Measurements from ENCODE around the gene OR1I1. TPM values are rescaled to one million over a fixed set of nuclear protein-coding genes. Genes with fewer than 3 reads are reported as not detected.

Gene OR1I1
- polyA plus RNA-seq, 2 of the 4 experiments (the other 2 are of a cell fraction): not detected

DNA sequence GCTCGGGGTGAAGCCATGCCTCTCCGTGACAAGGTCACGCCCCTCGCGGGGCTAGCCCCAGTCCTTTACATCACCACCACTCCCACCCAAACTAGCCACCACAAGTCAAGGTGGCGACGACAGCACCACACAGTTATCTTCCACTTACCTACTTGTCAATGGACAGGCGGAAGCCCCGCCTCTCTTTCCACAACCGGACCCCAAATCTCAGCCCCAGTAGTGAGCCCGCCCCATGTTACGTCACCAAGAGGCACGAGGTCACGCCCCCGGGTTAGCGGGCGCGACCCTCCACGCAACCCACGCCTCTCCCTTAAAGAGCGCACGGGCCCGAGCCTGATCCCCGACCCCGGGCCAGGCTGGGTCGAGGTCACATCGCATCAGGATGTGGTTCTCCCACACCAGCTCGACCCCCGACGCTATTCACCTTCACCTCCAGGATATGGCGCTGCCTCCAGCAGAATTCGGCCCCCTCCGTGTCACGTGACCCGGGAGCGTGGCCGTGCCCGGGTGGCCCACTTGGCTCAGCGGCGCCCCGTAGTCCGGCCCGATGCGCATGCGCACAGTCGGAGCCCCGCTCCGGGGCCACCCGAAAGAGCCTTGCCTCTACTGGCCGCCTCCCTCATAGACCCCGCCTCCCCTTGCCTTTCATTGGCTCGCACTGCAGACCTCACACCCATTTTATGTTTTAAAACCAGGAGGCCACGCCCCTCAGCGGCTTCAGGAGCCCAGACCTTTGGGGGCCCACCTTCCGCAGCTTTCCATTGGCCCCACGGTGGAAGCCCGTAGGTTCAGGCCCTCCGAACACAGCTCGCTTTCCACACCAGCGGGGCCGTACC is 43.4 kb downstream of the OR1I1 start (continued):
- TF ChIP-seq HOXB13 (CRISPR knock-in tag; IDR thresholded peaks at IDR 0.05; ENCODE audit: low read depth) (no peak), RARB (CRISPR knock-in tag; IDR thresholded peaks at IDR 0.05) (no peak), SMC3 (IDR thresholded peaks at IDR 0.05) (no peak), CHD2 (IDR thresholded peaks at IDR 0.05; ENCODE audit: low read length, partially characterized antibody) (no peak), MAX (IDR thresholded peaks at IDR 0.05) (peak; percentile 79), BHLHE40 (IDR thresholded peaks at IDR 0.05; ENCODE audit: low read depth, low read length) (peak; percentile 56), MYC (IDR thresholded peaks at IDR 0.05; ENCODE audit: borderline replicate concordance, low read length) (peak; percentile 60; the same call in 1 of the 2 replicates), EP300 (IDR thresholded peaks at IDR 0.05) (no peak), TP53 (CRISPR knock-in tag; IDR thresholded peaks at IDR 0.05) (no peak), CTCF (IDR thresholded peaks at IDR 0.05) (no peak), HEYL (CRISPR knock-in tag; IDR thresholded peaks at IDR 0.05) (no peak), RCOR1 (IDR thresholded peaks at IDR 0.05; ENCODE audit: low read depth, low read length) (no peak), HMGXB4 (CRISPR knock-in tag; IDR thresholded peaks at IDR 0.05; ENCODE audit: borderline replicate concordance) (no peak), SREBF2 (IDR thresholded peaks at IDR 0.05) (no peak)
- TF ChIP-seq, protein P1, sequence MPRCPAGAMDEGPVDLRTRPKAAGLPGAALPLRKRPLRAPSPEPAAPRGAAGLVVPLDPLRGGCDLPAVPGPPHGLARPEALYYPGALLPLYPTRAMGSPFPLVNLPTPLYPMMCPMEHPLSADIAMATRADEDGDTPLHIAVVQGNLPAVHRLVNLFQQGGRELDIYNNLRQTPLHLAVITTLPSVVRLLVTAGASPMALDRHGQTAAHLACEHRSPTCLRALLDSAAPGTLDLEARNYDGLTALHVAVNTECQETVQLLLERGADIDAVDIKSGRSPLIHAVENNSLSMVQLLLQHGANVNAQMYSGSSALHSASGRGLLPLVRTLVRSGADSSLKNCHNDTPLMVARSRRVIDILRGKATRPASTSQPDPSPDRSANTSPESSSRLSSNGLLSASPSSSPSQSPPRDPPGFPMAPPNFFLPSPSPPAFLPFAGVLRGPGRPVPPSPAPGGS (IDR thresholded peaks at IDR 0.05): 0 out of 3 replicates have a peak, but pooled peaks have one; percentile 18
- TF ChIP-seq, protein P2, sequence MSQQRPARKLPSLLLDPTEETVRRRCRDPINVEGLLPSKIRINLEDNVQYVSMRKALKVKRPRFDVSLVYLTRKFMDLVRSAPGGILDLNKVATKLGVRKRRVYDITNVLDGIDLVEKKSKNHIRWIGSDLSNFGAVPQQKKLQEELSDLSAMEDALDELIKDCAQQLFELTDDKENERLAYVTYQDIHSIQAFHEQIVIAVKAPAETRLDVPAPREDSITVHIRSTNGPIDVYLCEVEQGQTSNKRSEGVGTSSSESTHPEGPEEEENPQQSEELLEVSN (IDR thresholded peaks at IDR 0.05; ENCODE audit: borderline replicate concordance, low read depth): no peak
- TF ChIP-seq, protein P3, sequence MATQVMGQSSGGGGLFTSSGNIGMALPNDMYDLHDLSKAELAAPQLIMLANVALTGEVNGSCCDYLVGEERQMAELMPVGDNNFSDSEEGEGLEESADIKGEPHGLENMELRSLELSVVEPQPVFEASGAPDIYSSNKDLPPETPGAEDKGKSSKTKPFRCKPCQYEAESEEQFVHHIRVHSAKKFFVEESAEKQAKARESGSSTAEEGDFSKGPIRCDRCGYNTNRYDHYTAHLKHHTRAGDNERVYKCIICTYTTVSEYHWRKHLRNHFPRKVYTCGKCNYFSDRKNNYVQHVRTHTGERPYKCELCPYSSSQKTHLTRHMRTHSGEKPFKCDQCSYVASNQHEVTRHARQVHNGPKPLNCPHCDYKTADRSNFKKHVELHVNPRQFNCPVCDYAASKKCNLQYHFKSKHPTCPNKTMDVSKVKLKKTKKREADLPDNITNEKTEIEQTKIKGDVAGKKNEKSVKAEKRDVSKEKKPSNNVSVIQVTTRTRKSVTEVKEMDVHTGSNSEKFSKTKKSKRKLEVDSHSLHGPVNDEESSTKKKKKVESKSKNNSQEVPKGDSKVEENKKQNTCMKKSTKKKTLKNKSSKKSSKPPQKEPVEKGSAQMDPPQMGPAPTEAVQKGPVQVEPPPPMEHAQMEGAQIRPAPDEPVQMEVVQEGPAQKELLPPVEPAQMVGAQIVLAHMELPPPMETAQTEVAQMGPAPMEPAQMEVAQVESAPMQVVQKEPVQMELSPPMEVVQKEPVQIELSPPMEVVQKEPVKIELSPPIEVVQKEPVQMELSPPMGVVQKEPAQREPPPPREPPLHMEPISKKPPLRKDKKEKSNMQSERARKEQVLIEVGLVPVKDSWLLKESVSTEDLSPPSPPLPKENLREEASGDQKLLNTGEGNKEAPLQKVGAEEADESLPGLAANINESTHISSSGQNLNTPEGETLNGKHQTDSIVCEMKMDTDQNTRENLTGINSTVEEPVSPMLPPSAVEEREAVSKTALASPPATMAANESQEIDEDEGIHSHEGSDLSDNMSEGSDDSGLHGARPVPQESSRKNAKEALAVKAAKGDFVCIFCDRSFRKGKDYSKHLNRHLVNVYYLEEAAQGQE (IDR thresholded peaks at IDR 0.05): no peak

All from A549 (cell line).